ENCODE measurements around the gene ENTPD3.

DNA sequence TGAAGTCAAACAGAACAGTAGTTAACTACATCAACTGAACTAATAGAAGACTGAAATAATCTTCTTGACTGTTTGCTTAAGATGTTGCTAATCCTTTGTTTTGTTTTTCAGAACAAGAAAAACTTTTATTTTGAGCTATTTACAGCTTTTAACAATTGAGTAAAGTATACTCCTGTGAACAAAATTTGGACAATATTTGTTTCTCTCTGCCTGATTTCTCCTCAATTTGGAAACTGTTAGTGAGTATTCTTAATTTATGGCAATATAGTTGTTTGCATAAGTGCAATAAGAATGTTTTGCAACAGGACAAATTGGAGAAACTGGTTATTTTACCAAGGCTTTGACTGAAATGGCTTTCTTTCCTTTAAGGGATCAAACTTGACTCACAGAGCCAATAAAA is 36.5 kb upstream of the ENTPD3 start:
- no peak for TF ChIP-seq GATA2 (IDR thresholded peaks at IDR 0.05; ENCODE audit: low read depth, low read length)
- no peak for TF ChIP-seq GATA3 (IDR thresholded peaks at IDR 0.05; ENCODE audit: low read depth, low read length)

Data from SH-SY5Y (cell line).